GM18517 (cell line): ENCODE data around the gene GDAP1L1.
"Not testable (repeated sequence)": the region's sequence is repeated elsewhere in the genome, so short reads cannot be mapped to it uniquely, and the experiment has no call there.

ENCODE experiments used
- ATAC-seq: cut with Tn5 transposase; IDR thresholded peaks from one replicate; pipeline ENCODE4 v1.9.1; 2021; ENCODE audit warnings: mild to moderate bottlenecking, moderate library complexity; ENCODE audit not compliant: unreplicated experiment

Gene GDAP1L1

DNA sequence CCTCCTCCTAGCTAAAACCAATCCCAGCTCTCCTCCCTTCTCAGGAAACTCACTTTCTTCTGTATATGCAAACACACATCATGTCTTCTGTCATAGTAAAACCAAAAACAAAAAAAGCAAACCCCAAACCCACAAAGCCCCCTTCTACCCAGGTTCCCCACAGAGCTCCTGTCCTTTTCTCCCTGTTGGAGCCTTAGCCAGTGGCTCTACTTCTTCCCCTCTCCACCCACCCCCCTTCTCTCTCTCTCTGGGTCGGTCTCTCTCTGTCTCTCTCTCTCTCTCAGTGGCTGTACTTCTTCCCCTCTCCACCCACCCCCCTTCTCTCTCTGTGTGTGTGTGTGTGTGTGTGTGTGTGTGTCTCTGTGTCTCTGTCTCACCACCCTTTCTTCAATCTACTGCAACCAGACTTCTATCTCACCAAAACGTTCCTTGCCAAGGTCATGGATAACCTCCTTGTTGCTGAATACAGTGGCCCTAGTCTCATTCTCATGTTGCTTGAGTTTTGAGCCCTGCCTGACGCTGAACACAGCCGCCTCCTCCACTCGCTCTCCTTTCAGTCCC, 27.9 kb upstream of the GDAP1L1 start:
- ATAC-seq = no peak

DNA sequence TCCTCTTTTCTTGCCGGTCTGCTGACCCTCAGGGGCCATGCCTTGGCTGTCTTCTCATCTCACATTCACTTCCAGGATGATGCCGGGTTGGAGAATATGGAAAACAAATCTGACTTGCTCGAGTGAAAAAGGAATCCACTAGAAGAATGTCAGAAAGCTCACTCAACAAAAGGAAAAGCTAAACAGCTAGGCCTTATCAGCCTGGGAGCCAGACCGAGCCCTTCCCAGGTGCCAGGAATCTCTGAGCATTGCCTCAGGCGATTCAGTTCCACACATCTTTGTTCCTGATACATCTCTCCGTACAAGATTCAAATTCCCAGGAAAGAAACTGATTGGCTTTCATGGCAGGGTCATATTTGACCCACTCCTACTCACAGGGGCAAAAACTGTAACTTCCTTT, 27.3 kb upstream of the GDAP1L1 start:
- no peak for ATAC-seq

DNA sequence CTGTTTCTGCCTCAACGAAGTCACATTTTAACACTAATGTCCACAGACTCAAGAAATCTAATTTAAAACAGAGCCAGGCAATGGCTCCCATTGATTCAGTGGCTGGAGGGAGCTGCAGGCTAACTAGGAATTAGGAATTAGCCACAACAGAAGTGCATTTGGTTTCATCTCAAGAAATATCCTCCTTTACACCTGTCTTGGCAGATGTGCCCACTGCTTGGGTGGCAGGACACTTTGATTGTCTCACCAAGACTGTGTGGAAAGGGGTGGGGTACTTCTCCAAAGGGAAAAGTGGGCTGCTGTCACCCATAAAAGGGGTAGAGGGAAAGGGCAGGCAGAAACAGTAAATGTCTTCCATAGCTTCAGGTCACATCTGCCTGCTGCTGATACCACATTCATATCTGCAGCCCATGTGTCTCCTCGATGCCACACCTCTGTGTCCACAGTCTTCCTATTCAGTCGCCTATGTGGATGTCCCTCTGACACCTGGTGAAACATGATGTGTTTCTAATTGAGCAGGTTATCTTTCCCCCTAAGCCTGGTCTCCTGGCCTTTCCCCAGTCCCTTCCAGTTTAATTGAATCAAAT, 25.6 kb upstream of the GDAP1L1 start:
- ATAC-seq = no peak

DNA sequence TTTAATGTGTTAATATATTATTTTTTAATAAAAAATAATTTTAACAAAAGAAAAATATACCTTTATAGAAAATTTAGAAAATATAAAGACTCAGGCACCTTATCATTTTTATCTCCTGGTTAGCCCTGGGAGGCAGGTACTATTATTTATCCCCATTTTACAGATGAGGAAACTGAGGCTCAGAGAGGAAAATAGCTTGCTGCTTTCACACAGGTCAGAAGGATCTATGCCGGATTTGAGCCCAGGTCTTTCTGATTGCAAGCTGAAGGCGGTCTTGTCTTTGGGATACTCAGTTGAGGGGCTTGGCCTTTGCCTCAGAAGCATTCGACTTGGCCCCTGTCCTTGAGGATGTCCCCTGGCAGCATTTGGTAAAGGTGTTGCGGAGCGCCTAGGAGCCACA, 25.1 kb upstream of the GDAP1L1 start:
- no peak for ATAC-seq

DNA sequence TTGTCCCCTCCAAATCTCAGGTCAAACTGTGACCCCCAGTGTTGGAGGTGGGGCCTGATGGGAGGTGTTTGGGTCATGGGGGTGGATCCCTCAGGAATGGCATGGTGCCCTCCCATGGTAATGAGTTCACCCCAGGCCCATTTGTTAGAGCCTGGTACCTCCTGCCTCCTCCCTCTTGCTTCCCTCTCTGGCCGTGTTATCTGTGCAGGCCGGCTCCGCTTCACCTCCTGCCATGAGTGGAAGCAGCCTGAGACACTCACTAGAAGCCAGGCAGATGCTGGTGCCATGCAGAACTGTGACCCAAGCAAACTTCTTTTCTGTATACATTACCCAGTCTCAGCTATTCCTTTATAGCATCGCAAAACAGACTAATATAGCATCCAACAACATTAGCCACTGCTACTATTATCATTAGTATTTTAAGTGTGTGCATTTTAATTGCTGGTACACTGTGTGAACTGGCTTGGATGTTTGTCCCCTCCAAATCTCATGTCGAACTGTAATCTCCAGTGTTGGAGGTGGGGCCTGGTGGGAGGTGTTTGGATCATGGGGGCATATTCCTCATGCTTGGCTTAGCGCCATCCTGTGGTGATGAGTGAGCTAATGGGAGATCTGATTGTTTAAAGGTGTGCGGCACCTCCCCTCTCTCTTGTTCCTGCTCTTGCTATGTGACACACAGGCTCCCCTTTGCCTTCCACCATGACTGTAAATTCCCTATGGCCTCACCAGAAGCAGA, 24.3 kb upstream of the GDAP1L1 start:
- ATAC-seq = no peak

DNA sequence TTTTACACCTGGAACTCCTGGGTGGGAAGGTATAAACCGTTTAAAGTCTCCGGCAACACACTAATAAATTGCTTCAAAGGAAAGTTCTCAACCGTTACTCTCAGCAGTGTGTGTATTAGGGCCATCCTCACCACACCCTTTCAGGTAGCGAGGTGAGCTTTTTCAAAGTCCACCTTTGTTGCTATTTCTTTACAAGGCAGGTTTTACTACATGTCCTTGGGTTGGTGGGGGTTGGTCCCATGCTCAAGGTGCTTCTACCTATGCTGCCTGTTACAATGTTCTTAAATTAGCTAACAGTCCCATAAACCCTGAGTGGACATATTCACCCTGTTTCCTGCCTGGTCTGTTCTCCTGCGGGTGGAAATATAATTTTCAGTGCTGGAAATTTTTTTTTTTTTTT, 23.4 kb upstream of the GDAP1L1 start:
- no peak for ATAC-seq

DNA sequence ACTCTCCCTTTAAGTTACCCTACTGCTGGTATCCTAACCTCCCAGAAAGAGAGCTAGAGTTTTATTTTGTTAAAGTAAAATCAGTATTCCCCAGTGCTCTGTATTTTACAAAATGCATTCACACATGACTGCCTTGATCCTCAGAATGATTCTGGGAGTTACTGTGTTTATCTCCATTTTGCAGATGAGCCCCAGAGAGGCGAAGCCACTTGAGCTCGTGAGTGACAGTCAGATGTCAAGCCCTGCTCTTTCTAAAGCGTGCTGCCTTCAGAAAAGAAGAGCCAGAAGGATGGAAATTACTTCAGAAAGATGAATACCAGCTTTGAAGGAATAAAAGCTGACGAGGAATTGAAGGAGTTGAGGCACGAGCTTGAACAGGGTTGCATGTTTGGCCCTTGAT, 22.5 kb upstream of the GDAP1L1 start:
- no peak for ATAC-seq

DNA sequence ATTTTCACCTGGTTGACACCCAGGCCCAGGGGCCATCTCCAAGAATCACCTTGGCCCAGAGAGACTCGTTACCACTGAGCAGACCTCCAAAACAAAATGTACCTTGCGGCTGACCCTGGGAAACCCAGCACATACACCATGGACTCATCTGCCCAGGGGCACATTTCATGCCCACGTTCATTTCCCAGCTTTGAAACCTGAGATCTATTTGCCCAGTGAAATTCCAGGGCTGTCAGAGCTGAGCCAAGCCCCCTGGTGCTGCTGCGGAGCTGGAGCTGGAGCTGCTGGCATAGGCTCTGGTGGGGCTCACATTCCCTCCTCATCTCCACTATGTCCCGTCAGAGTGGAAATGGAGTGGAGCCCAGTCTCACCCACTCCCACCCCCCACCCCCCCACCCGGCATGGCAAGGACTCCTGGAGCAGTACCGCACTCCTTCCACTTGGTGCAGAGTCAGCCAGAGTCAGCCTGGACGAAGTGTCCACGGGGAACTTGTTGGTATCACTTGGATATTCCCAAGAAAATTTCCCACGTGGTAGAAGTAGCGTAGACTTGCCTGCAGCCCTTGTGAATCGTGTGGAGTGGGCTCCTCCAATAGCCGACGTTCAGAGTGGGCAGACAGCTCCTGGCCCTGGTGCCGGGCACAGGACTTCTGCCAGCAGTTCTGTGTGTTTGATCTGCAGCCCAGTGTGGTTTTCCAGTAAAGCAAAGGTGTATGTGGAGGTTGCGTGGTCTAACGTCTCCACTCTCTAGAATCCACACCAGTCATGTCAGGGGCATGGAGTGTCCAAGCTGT, 18.4 kb upstream of the GDAP1L1 start:
- ATAC-seq = no peak

DNA sequence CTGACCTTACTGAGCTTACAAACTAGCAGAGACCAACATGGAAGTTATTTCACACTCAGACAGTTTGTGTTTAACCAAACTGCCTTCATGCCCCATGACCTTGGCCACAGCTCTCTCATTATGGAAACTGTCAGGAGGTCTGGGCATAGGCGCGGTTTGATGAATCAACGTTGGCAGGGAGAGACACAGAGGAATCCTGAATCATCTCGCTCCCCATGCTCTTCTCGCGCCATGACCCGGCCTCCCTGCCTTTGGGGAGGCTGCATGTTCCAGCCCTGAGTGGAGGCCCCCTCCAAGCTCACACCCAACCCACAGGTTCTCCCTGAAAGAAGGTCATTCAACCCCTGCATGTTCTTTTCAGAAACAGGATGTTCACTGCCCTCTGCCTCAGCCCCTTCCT, 15.9 kb upstream of the GDAP1L1 start:
- no peak for ATAC-seq

DNA sequence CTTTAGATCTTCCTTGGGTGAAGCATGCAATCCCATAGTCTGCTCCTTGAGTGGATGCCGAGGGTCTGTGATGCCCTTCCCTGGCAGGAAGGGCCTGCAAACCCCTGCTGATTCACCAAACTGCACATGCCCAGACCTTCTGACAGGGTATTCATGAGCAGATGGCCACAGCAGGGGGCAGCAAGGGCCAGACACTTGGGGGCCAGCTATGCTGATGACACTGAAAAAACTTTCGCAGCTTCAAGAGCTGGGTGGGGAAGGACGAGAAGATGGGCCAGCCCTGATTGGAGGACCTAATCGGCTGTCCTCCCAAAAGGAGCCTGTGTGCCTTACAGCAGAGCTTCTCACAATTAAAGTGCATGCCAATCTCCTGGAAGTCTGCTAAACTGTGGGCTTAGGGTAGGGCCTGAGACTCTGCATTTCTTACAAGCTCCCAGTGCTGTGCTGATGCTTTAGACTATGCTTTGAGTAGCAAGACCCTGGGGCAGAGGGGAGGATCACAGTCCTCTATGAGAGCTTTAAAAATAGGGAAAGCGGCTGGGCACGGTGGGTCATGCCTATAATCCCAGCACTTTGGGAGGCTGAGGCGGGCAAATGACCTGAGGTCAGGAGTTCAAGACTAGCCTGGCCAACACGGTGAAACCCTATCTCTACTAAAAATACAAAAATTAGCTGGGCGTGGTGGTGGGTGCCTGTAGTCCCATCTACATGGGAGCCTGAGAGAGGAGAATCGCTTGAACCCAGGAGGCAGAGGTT, 15.2 kb upstream of the GDAP1L1 start:
- no peak for ATAC-seq

DNA sequence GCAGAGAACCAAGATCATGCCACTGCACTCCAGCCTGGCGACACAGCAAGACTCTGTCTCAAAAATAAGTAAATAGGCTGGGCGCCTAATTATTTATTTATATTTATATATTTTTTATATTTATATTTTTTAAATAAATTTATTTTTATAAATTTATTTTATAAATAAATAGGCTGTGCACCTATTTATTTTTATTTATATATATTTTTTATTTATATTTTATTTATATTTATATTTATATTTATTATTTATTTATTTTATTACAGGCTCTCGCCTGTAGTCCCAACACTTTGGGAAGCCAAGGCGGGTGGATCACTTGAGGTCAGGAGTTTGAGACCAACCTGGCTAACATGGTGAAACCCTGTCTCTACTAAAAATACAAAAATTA, 14.6 kb upstream of the GDAP1L1 start:
- not testable (repeated sequence) for ATAC-seq

DNA sequence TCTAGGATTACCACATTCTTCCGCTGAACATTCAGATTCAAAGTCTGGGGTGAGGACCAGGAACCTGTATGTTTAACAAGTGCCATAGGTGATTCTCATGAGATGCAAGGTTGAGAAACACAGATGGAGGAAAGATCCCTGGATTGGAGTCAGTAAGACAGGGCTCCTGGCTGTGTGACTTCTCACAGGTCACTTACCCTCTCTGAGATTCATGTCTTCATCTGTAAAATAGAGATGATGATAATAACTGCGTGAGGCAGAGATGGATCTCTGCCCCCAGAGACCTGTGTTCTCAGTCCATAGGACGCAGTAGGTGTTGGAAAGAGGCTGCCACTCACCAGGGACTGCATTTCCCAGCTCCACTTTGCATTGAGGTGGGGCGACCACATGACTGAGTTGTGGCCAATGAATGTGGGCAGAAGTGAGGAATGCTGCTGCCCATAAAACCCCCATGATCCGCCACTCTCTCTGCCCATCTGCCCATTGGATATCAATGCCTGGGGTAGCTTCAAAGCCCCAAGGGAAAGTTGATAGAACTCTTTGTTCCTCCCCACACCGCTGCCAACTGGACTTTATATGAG, 13.6 kb upstream of the GDAP1L1 start:
- no peak for ATAC-seq

DNA sequence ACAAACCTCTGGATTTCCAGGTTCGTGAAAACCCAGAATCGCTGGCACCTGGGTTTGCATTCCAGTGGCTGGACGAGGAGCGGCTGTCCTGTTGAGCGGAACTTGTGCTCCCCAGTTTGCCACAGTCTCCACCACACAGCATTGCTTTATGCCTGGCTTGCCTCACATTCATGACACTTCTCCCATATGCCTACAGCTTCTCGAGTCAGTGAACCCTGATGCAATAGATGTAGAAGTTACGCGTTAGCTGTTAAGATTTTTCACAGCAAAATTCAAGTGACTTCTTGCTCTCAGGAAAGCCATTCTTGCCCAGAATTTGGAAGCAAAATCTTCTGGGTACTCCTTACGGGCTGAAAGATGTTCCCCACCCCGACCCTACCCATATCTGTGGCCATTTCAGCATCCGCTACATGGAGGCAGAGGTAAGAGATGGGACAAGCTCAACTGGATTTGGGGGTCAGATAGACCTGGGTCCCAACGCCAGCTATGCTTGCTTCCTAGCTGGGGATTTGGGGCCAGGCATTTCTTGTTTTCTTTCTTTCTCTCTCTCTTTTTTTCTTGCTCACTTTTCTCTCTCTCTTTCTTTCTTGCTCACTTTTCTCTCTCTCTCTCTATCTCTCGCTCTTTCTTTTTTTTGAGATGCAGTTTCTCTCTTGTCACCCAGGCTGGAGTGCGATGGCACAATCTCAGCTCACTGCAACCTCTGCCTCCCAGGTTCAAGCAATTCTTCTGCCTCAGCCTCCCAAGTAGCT, 12.4 kb upstream of the GDAP1L1 start:
- ATAC-seq = no peak

DNA sequence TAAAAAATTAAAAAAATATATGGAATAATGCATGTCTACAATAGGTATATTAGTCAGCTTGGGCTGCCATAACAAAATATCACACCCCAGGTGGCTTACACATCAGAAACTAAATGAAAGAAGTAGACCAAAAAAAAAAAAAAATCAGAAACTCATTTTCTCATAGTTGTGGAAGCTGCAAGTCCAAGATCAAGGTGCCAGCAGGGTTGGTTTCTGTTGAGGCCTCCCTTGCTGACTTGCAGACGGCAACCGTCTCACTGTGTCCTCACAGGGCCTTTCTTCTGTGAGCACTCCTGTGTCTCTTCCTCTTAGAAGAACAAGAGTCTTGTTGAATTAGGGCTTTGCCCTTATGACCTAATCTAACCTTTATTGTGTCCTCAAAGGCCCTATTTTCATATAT, 11.4 kb upstream of the GDAP1L1 start:
- ATAC-seq = no peak

DNA sequence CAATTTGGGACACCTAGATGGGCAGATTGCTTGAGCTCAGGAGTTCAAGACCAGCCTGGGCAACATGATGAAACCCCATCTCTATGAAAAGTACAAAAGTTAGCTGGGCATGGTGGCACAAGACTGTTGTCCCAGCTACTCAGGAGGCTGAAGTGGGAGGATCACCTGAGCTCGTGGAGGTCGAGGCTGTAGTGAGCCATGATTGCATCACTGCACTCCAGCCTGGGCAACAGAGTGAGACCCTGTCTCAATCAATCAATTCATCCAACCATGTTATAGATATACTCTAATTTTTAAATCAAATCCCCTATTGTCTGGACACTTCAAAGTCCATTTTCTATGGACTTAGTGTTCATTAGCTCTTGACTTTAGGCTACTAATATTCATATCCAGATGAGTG, 10.3 kb upstream of the GDAP1L1 start:
- ATAC-seq = not testable (repeated sequence)

DNA sequence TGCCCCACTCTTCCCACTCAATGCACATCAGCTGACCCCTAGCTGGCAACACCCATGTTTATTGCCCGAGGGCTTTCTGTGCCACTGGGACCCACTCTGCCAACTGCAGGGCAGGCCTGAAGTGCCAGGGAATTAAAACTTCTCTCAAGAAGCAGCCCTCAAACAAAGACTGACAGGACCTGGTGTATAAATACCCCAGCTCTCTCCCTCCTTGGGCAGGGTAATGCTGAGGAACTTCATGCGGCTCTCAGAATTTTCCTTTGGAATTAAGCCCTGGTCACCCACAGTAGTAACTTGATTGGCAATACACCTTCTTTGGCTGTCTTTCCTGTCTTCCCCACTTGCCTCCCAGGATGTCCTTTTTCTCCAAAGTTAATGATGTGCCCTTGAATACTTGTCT, 5.3 kb upstream of the GDAP1L1 start:
- no peak for ATAC-seq

DNA sequence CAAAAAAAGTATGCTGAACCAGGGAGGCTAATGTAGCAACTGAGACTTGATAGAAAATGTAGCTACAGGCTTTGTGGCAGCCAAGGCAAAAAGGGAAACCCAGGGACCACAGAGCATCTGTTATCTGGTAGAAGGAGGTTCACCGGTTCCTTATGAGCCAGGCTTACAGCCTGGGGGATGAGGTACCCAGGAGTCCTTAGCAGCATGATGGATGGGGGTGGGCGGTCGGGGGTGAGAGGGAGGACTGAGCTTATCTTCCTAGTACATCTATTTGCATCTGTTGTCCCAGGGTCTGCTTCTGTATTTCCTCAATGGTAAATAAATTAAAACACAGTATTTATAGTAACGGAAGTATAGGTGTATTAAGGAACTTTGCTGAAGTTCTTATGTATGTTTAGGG, 1.1 kb upstream of the GDAP1L1 start:
- ATAC-seq = no peak

DNA sequence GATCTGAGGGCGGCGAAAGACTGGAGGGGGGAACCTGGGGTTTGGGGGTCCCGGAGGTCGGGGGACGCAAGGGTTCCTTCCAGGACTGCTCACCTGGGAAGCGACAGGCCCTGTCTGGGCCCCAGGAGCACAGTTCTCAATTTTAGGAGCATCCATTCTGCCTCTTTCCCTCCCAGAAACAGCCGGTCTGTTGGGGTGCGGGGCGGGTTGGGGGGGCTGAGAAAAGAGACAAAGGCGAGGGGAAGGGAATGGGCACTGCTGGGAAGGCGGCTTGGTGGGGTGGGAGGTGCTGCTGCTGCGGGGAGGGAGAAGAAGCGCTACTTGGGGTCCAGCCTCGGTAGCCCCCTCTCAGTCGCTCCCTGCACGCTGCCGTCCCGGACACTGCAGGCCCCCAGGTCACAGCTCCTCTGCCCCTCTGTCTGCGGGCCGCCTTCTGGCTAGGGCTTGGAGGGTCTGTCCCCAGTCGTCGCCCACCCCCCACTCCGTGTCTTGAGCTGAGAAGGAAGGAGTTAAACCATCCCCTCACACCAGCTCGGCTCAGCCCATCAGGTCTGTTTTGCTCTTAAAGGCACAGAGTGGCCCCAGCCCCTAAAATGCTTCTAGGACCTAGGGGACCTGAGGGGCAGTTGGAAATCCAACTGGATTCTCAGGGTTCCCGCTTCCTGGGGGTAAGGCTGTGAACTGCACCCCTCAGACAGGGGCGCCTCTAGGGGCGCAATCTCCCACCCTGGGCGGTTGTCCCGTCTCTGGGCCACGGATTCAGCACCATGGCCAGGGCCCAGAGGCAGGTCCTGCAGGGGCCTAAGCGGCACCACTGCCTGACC, 690 bp downstream of the GDAP1L1 start:
- no peak for ATAC-seq

DNA sequence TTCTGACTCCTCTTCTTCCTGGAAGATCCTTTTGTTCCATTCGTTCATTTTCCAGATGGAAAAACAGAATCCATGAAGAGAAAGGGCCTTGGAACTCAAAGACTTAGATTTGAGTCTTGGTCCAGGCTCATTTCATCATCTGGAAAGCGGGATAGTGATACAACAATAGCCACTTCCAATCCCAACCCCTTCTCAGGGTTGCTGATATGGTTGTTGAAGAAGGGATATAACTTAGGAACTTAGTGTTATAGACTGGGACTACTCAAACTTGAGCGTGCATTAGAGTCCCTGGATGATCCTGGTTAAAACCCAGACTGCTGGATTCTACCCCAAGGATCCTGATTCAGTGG, 1.3 kb downstream of the GDAP1L1 start:
- ATAC-seq = no peak
